Lower lobe of right lung (tissue), 2 donors: Measurements from ENCODE around the gene NUB1. TPM values are rescaled to one million over a fixed set of nuclear protein-coding genes. Genes with fewer than 3 reads are reported as not detected.
"Not testable (repeated sequence)": the region's sequence is repeated elsewhere in the genome, so short reads cannot be mapped to it uniquely, and the experiment has no call there.

Experiments used
- ATAC-seq, 2 donors: fragments of 200-7000 bp; cut with Tn5 transposase; one replicate each; pipeline ENCODE4 v1.9.1; 2020 to 2022; ENCODE audit warnings: mild to moderate bottlenecking in 2 of 2, moderate library complexity in 2 of 2
- DNase-seq: peaks from one replicate; pipeline ENCODE4 v3.0.0-alpha.2; 2020
- H3K27ac ChIP-seq: fragments of 200-600 bp; one replicate; pipeline ENCODE4 v1.8.0; 2022
- H3K27me3 ChIP-seq: fragments of 200-600 bp; one replicate; pipeline ENCODE4 v1.8.0; 2022; ENCODE audit warnings: low read depth
- H3K36me3 ChIP-seq: fragments of 200-600 bp; one replicate; pipeline ENCODE4 v1.8.0; 2022; ENCODE audit warnings: mild to moderate bottlenecking
- H3K4me1 ChIP-seq: fragments of 200-600 bp; one replicate; pipeline ENCODE4 v1.8.0; 2022
- H3K4me3 ChIP-seq: fragments of 200-600 bp; one replicate; pipeline ENCODE4 v1.8.0; 2022; ENCODE audit warnings: mild to moderate bottlenecking
- H3K9me3 ChIP-seq: fragments of 200-600 bp; one replicate; pipeline ENCODE4 v1.8.0; 2022
- CTCF ChIP-seq: fragments of 200-600 bp; IDR thresholded peaks from one replicate; pipeline ENCODE4 v1.8.0; 2022; ENCODE audit warnings: antibody characterized with exemption, mild to moderate bottlenecking
- intact Hi-C: fragments of 100-400 bp; cut with DNase I; formaldehyde crosslinking; loops from one replicate; pipeline ENCODE4 v1.11.0; 2022
- total RNA-seq: library from RNA; stranded (reverse); fragmentation: NEBNext Ultra II Directional; extraction: Animal tissue kit (Norgen Biotek cat#: 25700); gene quantifications from one replicate; pipeline ENCODE4 v1.2.1, GENCODE V29; 2021
- donor health status: DM: no; HTN: yes; CAD: no; lungs with severe emphysema.

The NUB1 gene
- total RNA-seq, 1 donor from 2014 or later: 53.7 TPM

- Histone ChIP-seq H3K9me3 (no peaks in the 10 kb centered on the region), H3K36me3 (no peaks in the 10 kb centered on the region), H3K27ac (no peak overlapping the region), H3K4me3 (no peak overlapping the region), H3K4me1 (peaks cover 9% of the 10 kb centered on the region), H3K27me3 (peaks cover 27% of the 10 kb centered on the region)
- no peak for TF ChIP-seq CTCF
- ATAC-seq (no peak), DNase-seq (no peak)
- intact Hi-C loops: loop anchor here (5.0 kb wide), 1 partner anchor 58 kb away; no protein-coding TSS in a partner anchor
These were observed 41.5 kb upstream of the NUB1 start for GRCh38 chr7:151299940-151300645.

GRCh38 chr7:151301471-151302462 is 39.8 kb upstream of the NUB1 start:
- no peak for TF ChIP-seq CTCF
- H3K27ac ChIP-seq: no peak overlapping the region
- peaks cover 27% of the 10 kb centered on the region for H3K27me3 ChIP-seq
- H3K4me3 ChIP-seq: no peak overlapping the region
- H3K4me1 ChIP-seq: peaks cover 9% of the 10 kb centered on the region
- no peak for ATAC-seq
- intact Hi-C loops: loop anchor here (5.0 kb wide), 1 partner anchor 59 kb away; no protein-coding TSS in a partner anchor
- no peak for DNase-seq
- no peaks in the 10 kb centered on the region for H3K9me3 ChIP-seq
- H3K36me3 ChIP-seq: no peaks in the 10 kb centered on the region

GRCh38 chr7:151304251-151304650 is 37.4 kb upstream of the NUB1 start:
- H3K36me3 ChIP-seq, DNase-seq, ATAC-seq, H3K9me3 ChIP-seq, H3K4me3 ChIP-seq, H3K27ac ChIP-seq: not testable (repeated sequence)
- intact Hi-C loops: loop anchor here (5.0 kb wide), 1 partner anchor 62 kb away; no protein-coding TSS in a partner anchor
- Histone ChIP-seq H3K4me1 (peaks cover 16% of the 10 kb centered on the region), H3K27me3 (peaks cover 31% of the 10 kb centered on the region)

GRCh38 chr7:151304856-151305255 is 36.8 kb upstream of the NUB1 start:
- ATAC-seq (no peak), DNase-seq (no peak)
- H3K4me1 ChIP-seq: peaks cover 16% of the 10 kb centered on the region
- H3K9me3 ChIP-seq: no peaks in the 10 kb centered on the region
- H3K27ac ChIP-seq: no peak overlapping the region
- peaks cover 31% of the 10 kb centered on the region for H3K27me3 ChIP-seq
- H3K36me3 ChIP-seq: no peaks in the 10 kb centered on the region
- intact Hi-C loops: loop anchor here (5.0 kb wide), 1 partner anchor 63 kb away; no protein-coding TSS in a partner anchor
- H3K4me3 ChIP-seq: no peak overlapping the region
- no peak for TF ChIP-seq CTCF

- intact Hi-C loops: no loop called here
- H3K36me3 ChIP-seq: no peaks in the 10 kb centered on the region
These were observed 35.2 kb upstream of the NUB1 start for GRCh38 chr7:151306374-151306773.

More at GRCh38 chr7:151306374-151306773, 35.2 kb upstream of the NUB1 start:
- TF ChIP-seq CTCF: no peak
- H3K27me3 ChIP-seq: peaks cover 31% of the 10 kb centered on the region
- no peak overlapping the region for H3K27ac ChIP-seq
- H3K4me1 ChIP-seq: peaks cover 16% of the 10 kb centered on the region
- no peak for DNase-seq
- no peak overlapping the region for H3K4me3 ChIP-seq
- H3K9me3 ChIP-seq: peaks cover 1% of the 10 kb centered on the region
- ATAC-seq: no peak
